ENCODE results near the gene SESN1.

SESN1 gene

DNA sequence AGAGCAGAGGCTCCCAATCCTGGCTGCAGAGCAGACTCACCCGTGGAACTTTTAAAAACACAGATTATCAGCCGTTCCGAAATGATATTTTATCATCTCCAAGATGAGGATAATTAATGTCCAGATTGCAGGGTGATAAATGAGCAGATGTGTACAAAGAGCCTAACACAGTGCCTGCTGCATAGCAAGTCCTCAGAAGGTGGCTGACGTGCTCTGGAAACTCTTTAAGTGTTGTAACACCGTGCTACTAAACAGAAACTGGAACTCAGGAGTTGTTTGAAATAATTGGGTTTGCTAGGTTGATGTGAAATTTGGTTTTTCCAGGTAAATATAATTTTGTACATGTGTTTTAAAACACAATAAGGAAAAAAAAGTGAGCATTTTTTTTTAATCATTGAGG lies 128.4 kb downstream of the SESN1 start:
- no peak for DNase-seq (ENCODE audit: low read depth)
- TF ChIP-seq, protein P1, sequence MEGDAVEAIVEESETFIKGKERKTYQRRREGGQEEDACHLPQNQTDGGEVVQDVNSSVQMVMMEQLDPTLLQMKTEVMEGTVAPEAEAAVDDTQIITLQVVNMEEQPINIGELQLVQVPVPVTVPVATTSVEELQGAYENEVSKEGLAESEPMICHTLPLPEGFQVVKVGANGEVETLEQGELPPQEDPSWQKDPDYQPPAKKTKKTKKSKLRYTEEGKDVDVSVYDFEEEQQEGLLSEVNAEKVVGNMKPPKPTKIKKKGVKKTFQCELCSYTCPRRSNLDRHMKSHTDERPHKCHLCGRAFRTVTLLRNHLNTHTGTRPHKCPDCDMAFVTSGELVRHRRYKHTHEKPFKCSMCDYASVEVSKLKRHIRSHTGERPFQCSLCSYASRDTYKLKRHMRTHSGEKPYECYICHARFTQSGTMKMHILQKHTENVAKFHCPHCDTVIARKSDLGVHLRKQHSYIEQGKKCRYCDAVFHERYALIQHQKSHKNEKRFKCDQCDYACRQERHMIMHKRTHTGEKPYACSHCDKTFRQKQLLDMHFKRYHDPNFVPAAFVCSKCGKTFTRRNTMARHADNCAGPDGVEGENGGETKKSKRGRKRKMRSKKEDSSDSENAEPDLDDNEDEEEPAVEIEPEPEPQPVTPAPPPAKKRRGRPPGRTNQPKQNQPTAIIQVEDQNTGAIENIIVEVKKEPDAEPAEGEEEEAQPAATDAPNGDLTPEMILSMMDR (conservative IDR thresholded peaks at IDR 0.05; ENCODE audit: low read length), result no peak
- no peak overlapping the region for H3K4me3 ChIP-seq (ENCODE audit: low read length)

DNA sequence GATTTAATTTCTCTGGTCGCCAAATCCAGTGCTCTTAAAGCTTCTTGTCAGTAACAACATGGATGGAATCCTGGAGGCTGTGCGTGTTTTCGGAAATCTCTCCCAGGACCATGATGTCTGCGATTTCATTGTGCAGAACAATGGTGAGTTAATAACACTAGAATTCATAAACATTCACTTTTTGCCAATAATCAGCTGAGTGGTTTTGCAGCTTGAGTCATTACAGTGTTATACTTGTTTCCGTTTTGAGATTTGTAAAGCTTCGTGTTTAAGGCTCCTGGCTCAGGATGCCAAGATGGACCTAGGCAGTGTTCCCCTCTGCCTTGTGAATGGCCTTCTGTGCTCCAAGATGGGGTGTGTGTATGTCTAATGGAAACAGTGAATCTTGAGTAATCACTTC lies 132.7 kb downstream of the SESN1 start:
- peak; percentile 91 for DNase-seq (ENCODE audit: low read depth)
- TF ChIP-seq, protein P1 (conservative IDR thresholded peaks at IDR 0.05; ENCODE audit: low read length), result no peak
- H3K4me3 ChIP-seq (ENCODE audit: low read length), result no peak overlapping the region

DNA sequence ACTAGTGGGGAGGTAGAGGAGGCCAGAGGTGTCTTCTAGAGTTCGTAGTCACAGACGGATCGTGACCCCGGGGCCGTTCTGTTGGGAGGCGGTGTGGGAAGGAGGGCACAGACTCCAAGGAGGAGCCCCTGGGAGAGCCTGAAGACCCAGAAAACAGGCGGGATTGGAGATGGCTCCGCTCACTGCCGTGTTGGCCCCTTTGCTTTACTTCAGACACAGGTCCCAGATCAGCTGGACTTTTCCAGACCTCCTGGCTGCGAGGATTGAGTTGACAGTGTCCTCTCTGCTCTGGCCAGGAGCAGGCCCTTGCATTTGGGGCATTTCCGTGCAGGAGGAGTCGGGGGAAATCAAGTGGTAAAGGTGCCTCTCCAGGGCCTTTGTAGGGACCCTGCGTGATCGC lies 133.6 kb downstream of the SESN1 start:
- no peak overlapping the region for H3K4me3 ChIP-seq (ENCODE audit: low read length)
- TF ChIP-seq, protein P1 (conservative IDR thresholded peaks at IDR 0.05; ENCODE audit: low read length), result no peak

DNA sequence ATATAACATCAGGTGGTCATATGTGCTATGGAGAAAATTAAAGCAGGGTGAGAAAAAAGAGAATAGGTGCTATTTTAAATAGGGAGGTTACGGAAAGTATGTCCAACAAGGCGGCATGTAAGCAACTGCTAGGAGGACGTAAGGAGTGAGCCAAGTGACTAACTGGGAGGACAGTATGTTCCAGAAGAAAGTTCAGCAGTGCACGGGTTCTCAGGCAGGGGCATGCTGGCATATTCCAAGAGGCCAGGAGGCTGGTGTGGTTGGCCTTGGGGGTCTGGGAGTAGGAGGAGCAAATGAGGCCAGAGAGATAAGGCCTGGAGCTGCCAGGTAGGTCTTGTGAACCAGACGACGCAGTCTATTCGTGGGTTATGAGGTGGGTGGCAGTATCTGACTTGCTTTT lies 134.0 kb downstream of the SESN1 start:
- TF ChIP-seq, protein P1 (conservative IDR thresholded peaks at IDR 0.05; ENCODE audit: low read length), result no peak
- no peak for DNase-seq (ENCODE audit: low read depth)
- no peak overlapping the region for H3K4me3 ChIP-seq (ENCODE audit: low read length)

More for the DNA sequence above, 133.6 kb downstream of the SESN1 start:
- DNase-seq (ENCODE audit: low read depth), result no peak

DNA sequence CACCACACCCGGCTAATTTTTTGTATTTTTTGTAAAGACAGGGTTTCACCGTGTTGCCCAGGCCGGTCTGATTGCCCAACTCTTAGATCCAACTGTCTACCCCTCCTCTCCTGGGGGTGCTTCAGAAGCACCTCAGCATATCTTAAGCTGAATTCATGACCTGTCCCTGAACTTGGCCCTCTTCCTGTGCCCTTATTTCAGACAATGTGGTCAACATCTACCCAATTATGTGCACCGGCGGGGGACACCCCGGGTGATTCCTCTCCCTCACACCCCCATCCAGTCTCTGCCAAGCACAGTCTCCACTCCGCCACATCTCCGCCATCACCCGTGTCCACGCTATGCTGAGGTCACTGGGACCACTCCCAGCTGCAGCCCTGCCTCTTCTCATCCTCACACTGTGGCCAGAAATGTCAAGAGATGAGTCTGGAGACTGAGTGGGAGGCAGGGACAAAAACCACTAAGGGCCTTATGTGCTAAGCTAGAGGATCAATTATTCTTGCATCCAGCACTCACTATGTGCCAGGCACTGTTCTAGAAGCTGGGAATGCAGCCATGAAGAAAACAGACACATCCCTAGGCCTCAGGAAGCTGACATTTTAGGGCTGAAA lies 134.6 kb downstream of the SESN1 start:
- TF ChIP-seq, protein P1 (conservative IDR thresholded peaks at IDR 0.05; ENCODE audit: low read length), result no peak
- DNase-seq (ENCODE audit: low read depth), result no peak
- H3K4me3 ChIP-seq (ENCODE audit: low read length), result no peak overlapping the region

DNA sequence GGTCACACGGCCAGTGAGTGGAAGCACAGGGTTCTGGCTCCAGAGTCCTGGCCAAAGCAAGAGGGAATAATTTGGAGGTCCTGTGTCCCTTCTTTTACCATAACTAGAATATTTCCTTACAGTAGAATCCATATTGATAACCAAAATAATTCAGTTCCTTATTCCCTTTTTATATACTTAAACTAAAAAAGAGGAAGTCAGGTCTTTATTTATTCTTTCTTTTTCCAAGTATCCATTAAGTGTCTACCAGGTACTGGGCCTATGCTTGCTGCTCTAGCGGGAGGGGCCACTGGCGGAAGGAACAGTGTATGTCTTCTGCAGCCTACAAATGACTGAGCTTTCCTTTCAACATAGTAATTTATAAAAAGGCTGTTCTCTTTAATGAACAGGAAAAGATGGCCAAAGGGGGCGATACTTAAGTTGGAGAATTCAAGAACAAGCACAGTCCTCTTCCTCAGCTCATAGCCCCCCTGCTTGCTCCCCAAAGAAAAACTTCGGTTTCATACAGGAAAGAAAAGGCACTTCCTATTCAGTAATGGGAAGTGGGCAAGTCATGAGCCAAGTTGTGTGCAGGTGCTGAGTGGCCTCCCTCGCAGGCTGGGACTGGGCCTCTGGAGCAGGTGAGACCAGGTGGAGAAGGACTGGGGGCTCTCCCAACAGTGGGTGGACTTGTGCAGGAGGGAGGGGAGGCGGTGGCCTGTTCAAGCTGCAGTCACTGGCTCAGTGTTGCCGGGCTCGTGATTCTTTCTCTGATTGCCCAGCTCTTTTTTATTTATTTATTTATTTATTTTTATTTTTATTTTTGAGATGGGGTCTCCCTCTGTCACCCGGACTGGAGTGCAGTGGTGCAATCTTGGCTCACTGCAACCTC lies 135.5 kb downstream of the SESN1 start:
- no peak for DNase-seq (ENCODE audit: low read depth)
- TF ChIP-seq, protein P1 (conservative IDR thresholded peaks at IDR 0.05; ENCODE audit: low read length), result no peak
- no peak overlapping the region for H3K4me3 ChIP-seq (ENCODE audit: low read length)

DNA sequence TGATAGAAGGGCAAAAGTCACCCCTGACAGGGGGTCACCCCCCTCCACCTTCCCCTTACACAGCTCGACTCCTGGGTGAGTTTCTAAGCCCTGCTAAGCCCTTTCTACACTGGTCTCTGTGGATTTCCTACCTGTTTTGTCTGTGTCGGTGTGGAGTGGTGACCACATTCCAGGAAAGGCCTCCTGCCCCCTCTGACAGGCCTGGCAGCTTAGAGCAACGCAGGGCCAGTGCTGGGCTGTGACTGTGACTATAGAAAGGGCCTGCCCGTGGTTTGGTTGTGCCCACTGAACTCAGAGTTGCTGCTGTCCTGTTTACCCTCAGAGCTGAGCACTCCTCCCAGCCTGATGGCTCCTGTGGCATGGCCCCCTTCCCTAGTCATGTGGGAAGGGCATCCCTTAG lies 137.4 kb downstream of the SESN1 start:
- TF ChIP-seq, protein P1 (conservative IDR thresholded peaks at IDR 0.05; ENCODE audit: low read length), result no peak
- no peak overlapping the region for H3K4me3 ChIP-seq (ENCODE audit: low read length)
- no peak for DNase-seq (ENCODE audit: low read depth)
